Measurements from ENCODE around the gene NEU4.
A peak's percentile ranks its signal among the peaks of the same experiment; 100 is the strongest.
"Not testable (repeated sequence)": the region's sequence is repeated elsewhere in the genome, so short reads cannot be mapped to it uniquely, and the experiment has no call there.

NEU4 gene

GRCh38 chr2:241812730-241813643 is 4.0 kb downstream of the NEU4 start:
- DNase-seq (ENCODE audit: low spot score) = peak; percentile 44

- DNase-seq (ENCODE audit: low spot score) = peak; percentile 39
Observed at GRCh38 chr2:241813644-241814392, 4.8 kb downstream of the NEU4 start.

- peak; percentile 42 for DNase-seq (ENCODE audit: low spot score)
Observed at GRCh38 chr2:241814393-241814642, 5.3 kb downstream of the NEU4 start.

DNA sequence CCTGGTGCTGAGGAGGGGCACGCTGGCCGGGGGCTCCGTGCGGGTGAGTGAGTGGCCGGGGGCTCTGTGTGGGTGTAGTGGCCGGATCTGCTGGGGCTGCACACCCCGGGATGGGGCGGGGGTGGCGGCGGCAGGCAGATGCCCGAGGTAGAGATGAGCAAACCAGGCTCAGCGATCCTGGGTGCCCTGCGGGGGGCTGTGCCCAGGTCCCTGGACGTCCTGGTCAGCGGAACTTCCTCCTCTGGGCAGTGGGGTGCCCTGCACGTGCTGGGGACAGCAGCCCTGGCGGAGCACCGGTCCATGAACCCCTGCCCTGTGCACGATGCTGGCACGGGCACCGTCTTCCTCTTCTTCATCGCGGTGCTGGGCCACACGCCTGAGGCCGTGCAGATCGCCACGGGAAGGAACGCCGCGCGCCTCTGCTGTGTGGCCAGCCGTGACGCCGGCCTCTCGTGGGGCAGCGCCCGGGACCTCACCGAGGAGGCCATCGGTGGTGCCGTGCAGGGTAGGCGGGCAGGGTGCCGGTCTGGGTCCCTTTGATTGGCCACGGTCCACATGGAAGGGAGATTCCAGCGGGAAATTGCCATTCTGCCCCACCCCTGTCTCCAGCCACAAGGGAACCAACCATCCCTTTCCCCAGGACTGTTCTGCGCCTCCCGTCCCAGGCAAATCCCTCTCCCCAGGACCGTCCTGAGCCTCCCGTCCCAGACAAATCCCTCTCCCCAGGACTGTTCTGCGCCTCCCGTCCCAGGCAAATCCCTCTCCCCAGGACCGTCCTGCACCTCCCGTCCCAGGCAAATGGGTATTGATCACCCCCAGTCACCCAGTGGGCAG is 5.9 kb downstream of the NEU4 start:
- peak; percentile 49 for DNase-seq (ENCODE audit: low spot score)

GRCh38 chr2:241815477-241816430 is 6.8 kb downstream of the NEU4 start:
- no peak for DNase-seq (ENCODE audit: low spot score)

GRCh38 chr2:241816431-241817121 is 7.6 kb downstream of the NEU4 start:
- DNase-seq (ENCODE audit: low spot score) = peak; percentile 46

DNA sequence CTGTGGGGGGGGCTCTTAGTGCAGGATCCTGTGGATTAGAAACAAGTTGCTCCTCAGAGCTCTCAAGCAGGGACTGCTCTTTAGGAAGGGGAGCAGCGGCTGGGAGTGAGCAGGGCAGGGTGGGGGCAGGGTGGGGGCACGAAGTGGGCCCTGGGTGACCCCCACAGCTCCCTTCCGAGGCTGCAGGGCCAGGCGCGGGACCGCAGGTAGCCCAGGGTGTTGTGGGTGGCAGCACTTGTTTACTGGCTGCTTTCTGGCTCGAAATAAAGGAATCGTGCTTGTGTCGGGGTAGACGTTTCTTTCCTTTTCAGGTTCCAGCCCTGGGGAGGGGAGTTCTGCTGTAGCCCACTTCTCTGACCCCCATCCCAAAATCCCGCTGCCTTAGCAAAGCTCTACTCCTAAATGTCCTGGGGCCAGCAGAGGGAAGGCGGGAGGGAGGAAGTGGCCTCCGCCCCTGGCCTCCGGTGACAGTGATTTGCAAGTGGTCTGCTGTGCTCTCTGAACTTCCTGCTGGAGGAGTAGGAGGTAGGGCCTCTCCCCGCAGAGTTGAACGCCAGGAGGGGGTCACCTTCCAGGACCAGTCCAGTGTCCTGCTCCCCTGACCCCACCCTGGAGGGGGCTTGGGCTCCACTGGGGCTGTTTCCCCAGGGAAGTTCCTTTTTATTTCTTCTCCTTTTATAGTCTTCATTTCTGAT is 8.3 kb downstream of the NEU4 start:
- peak; percentile 47 for DNase-seq (ENCODE audit: low spot score)

- DNase-seq (ENCODE audit: low spot score) = not testable (repeated sequence)
Observed at GRCh38 chr2:241817821-241818215, 8.8 kb downstream of the NEU4 start.

DNA sequence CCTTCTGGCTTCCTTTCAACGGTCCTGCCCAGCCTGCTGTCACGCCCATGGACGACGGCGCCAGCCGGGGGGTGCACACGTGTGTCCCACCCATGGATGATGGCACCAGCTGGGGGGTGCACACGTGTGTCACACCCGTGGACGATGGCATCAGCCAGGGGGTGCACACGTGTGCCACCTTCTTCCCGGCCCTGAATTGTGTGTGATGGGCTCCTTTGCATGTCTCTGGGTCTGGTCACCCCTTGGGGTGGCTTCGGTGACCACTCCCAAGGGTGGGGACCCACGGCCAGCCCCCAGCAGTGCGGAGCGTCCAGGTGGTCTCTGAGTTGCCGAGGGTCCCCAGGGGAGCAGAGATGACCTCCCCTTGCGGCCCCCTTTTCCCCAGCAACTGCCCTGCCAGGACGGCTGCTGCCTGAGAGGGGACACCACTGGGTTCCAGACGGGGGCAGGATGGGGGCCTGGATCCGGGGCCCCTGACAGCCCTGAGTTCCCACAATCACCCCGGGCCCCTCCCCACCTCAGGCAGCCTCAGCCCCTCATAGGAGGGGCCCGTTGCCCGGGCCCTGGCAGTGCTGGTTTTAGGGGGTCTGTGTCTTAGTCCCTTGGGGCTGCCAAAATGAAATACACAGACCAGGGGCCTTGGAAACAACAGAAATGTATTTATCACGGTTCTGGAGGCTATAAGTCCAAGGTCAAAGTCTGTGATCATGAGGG is 9.4 kb downstream of the NEU4 start:
- DNase-seq (ENCODE audit: low spot score) = no peak

DNA sequence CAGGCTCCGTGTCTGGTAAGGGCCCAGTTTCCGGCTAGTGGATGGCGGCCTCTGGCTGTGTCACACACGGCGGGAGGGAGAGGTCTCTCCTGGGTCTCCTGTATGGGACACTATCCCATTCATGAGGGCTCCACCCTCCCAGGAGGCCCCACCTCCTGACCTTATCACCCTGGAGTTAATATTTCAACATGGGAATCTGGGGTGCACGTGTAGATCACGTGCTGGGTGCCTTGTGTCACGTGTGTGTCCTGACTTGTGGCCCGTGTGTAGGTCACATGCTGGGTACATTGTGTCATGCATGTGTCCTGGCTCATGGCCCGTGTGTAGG is 9.9 kb downstream of the NEU4 start:
- DNase-seq (ENCODE audit: low spot score) = no peak

GRCh38 chr2:241819947-241820624 is 11.1 kb downstream of the NEU4 start:
- DNase-seq (ENCODE audit: low spot score) = not testable (repeated sequence)

DNA sequence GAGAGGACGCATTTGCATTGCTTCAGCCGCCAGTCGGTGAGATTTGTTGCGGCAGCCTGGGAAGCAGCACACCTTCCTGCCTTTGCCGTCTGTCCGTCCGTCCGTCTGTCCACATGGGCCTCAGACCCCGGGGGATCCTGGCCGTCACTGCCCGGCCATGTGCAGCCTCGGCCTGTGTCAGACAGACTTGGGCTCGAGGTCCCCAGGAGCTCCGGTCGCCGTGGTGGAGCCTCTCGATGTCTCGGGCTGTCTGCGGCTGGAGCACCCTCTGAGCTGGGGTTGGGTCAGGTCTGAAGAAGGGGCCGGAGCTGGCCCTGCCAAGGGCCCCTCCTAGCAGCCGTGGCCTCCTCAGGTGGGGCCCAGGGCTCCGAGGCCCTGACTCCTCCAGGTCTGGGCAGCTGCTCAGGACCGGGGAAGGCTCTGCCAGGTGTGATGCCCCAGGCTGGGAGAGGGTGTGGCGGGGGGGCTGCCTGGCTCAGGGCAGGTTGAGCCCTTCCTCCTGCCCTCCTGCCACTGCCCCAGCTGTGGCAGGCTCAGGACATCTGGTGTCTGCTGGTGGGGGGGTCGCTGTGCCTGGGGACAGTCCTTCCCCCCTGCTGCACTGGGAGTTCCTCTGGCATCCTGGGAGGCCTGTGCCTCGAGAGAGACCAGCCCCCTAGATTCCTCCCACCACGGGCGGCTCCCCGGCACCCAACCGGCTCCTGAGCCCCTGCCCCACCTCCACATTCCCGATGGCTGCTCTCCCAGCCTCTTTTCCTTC is 11.8 kb downstream of the NEU4 start:
- peak; percentile 45 for DNase-seq (ENCODE audit: low spot score)

GRCh38 chr2:241821460-241822263 is 12.7 kb downstream of the NEU4 start:
- no peak for DNase-seq (ENCODE audit: low spot score)

DNA sequence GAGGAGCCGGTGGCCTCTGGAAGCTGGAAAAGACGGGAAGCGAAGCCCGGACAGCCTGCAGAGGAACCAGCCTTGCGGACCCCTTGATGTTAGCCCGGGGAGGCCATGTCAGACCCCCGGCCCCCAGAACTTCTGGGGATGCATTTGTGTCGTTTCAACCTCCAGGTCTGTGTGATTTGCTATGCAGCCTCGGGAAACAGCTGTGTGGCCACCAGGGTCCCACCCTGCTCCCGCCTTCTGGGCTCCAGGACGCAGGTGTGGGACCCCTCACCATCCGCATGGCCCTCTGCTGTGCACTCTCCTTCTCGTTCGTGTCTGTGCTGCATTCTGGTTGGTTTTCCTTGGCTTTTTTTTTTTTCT is 13.3 kb downstream of the NEU4 start:
- no peak for DNase-seq (ENCODE audit: low spot score)

- DNase-seq (ENCODE audit: low spot score) = not testable (repeated sequence)
Observed at GRCh38 chr2:241823531-241824437, 14.8 kb downstream of the NEU4 start.

GRCh38 chr2:241827394-241827793 is 18.4 kb downstream of the NEU4 start:
- no peak for DNase-seq (ENCODE audit: low spot score)

Measured in ecto neural progenitor cell (in vitro differentiated cells).